GM18498 (cell line): ENCODE measurements around the gene SLC5A2.
"Not testable (repeated sequence)": the region's sequence is repeated elsewhere in the genome, so short reads cannot be mapped to it uniquely, and the experiment has no call there.

Experiments
- ATAC-seq: cut with Tn5 transposase; IDR thresholded peaks from one replicate; pipeline ENCODE4 v1.9.1; 2021; ENCODE audit warnings: mild to moderate bottlenecking, moderate library complexity; ENCODE audit not compliant: unreplicated experiment

Gene SLC5A2

GRCh38 chr16:31491778-31492418, 9.0 kb downstream of the SLC5A2 start:
- no peak for ATAC-seq

- no peak for ATAC-seq
These were observed 10.7 kb downstream of the SLC5A2 start for GRCh38 chr16:31493506-31494125.

GRCh38 chr16:31496670-31497069, 13.7 kb downstream of the SLC5A2 start:
- no peak for ATAC-seq

GRCh38 chr16:31498493-31498892, 15.6 kb downstream of the SLC5A2 start:
- no peak for ATAC-seq

- no peak for ATAC-seq
These were observed 17.0 kb downstream of the SLC5A2 start for GRCh38 chr16:31499928-31500327.

- ATAC-seq, result no peak
These were observed 18.5 kb downstream of the SLC5A2 start for GRCh38 chr16:31501226-31501965.

GRCh38 chr16:31501966-31502348, 19.0 kb downstream of the SLC5A2 start:
- ATAC-seq, result no peak

GRCh38 chr16:31502981-31503380, 20.1 kb downstream of the SLC5A2 start:
- no peak for ATAC-seq

GRCh38 chr16:31503555-31503954, 20.6 kb downstream of the SLC5A2 start:
- not testable (repeated sequence) for ATAC-seq

GRCh38 chr16:31504159-31504558, 21.2 kb downstream of the SLC5A2 start:
- ATAC-seq, result no peak

- no peak for ATAC-seq
These were observed 22.6 kb downstream of the SLC5A2 start for GRCh38 chr16:31505483-31505882.

- ATAC-seq, result no peak
These were observed 24.6 kb downstream of the SLC5A2 start for GRCh38 chr16:31507617-31507928.

GRCh38 chr16:31507929-31508705, 25.2 kb downstream of the SLC5A2 start, which contains the start of gene RUSF1:
Gene RUSF1 (minus strand): TSS chr16:31508391. CDS start chr16:31508373, 18 bp downstream.
- peak; percentile 91 for ATAC-seq

GRCh38 chr16:31508706-31509195, 25.8 kb downstream of the SLC5A2 start:
- ATAC-seq, result peak; percentile 2

GRCh38 chr16:31513126-31513525, 30.2 kb downstream of the SLC5A2 start:
- ATAC-seq, result no peak

- ATAC-seq, result no peak
These were observed 31.0 kb downstream of the SLC5A2 start for GRCh38 chr16:31513884-31514283.

- no peak for ATAC-seq
These were observed 35.0 kb downstream of the SLC5A2 start for GRCh38 chr16:31517800-31518402.

GRCh38 chr16:31519759-31520431, 37.0 kb downstream of the SLC5A2 start:
- no peak for ATAC-seq

- ATAC-seq, result no peak
These were observed 38.4 kb downstream of the SLC5A2 start for GRCh38 chr16:31521368-31521767.

GRCh38 chr16:31522071-31522470, 39.1 kb downstream of the SLC5A2 start:
- ATAC-seq, result no peak
